Chondrocyte (in vitro differentiated cells): ENCODE results near the gene BICDL2. TPM values are rescaled to one million over a fixed set of nuclear protein-coding genes. Genes with fewer than 3 reads are reported as not detected.

Experiments used
- DNase-seq: peaks from one replicate; pipeline ENCODE4 v3.0.0; 2021; ENCODE audit warnings: mixed read lengths, low spot score
- H3K27ac Mint-ChIP-seq: one replicate; pipeline ENCODE4 v1.8.0; 2021; ENCODE audit warnings: mild to moderate bottlenecking, moderate library complexity, mixed read lengths; ENCODE audit not compliant: unreplicated experiment
- H3K27me3 Mint-ChIP-seq: 2 replicates; pipeline ENCODE4 v1.8.0; 2021; ENCODE audit warnings: low read depth, mixed read lengths
- H3K36me3 Mint-ChIP-seq: 2 replicates; pipeline ENCODE4 v1.8.0; 2021; ENCODE audit warnings: low read depth, mixed read lengths
- H3K4me1 Mint-ChIP-seq: 2 replicates; pipeline ENCODE4 v1.8.0; 2021; ENCODE audit warnings: low read depth, mild to moderate bottlenecking, mixed read lengths
- H3K4me3 Mint-ChIP-seq: one replicate; pipeline ENCODE4 v1.8.0; 2021; ENCODE audit warnings: mild to moderate bottlenecking, moderate library complexity, mixed read lengths; ENCODE audit not compliant: unreplicated experiment
- H3K9me3 Mint-ChIP-seq: 2 replicates; pipeline ENCODE4 v1.8.0; 2021; ENCODE audit warnings: low read depth, mixed read lengths
- CTCF ChIP-seq: fragments of 200-600 bp; sonication (generic); IDR thresholded peaks from 2 replicates; pipeline ENCODE4 v1.5.0; 2021; ENCODE audit warnings: antibody characterized with exemption, mild to moderate bottlenecking, moderate library complexity
- total RNA-seq: library from RNA; stranded (reverse); gene quantifications from 3 replicates; pipeline ENCODE4 v1.2.1, GENCODE V29; 2021

The BICDL2 gene
- total RNA-seq, 1 donor from 2014 or later = not detected

DNA sequence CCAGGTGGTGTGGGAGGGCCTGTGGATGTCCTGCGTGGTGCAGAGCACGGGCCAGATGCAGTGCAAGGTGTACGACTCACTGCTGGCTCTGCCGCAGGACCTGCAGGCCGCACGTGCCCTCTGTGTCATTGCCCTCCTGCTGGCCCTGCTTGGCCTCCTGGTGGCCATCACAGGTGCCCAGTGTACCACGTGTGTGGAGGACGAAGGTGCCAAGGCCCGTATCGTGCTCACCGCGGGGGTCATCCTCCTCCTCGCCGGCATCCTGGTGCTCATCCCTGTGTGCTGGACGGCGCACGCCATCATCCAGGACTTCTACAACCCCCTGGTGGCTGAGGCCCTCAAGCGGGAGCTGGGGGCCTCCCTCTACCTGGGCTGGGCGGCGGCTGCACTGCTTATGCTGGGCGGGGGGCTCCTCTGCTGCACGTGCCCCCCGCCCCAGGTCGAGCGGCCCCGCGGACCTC is 23.2 kb downstream of the BICDL2 start:
- no peaks in the 10 kb centered on the region for H3K4me1 Mint-ChIP-seq
- peaks cover 14% of the 10 kb centered on the region for H3K27me3 Mint-ChIP-seq
- H3K4me3 Mint-ChIP-seq = no peak overlapping the region

GRCh38 chr16:3012828-3013420 is 23.8 kb downstream of the BICDL2 start, which contains the start of gene CLDN9:
TSS of gene CLDN9 (plus strand) at chr16:3012923. CDS start at chr16:3013363, 440 bp downstream.
- no peak for DNase-seq
- TF ChIP-seq CTCF = no peak
- Mint-ChIP-seq H3K27me3 (peaks cover 17% of the 10 kb centered on the region), H3K27ac (no peak within 1 kb of the TSS), H3K4me1 (no peaks in the 10 kb centered on the region), H3K36me3 (no peaks in the 10 kb centered on the region), H3K4me3 (no peak within 1 kb of the TSS), H3K9me3 (no peaks in the 10 kb centered on the region)

More for the DNA sequence above, 23.2 kb downstream of the BICDL2 start:
- Mint-ChIP-seq H3K9me3 (no peaks in the 10 kb centered on the region), H3K36me3 (no peaks in the 10 kb centered on the region), H3K27ac (no peak overlapping the region)
- no peak for TF ChIP-seq CTCF
- DNase-seq = no peak

DNA sequence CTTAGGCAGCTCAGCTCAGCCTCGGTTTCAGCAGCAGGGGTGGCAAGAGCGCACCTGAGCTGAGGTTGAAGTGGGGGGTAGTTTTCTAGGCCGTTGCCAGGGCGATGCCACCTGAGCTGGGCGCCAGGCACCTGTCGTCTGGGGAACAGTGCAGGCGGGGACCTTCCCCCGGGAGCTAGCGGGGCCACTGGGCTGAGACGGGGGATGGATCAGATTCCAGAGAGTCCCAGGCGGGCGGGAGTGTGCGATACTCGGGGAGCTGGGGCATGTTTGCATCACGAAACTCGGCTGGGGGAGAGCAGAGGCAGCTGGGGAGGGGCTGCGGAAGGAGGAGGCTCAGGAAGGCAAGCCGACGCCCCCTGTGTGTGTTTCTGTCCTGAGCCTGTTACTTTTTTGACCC is 24.5 kb downstream of the BICDL2 start:
- no peak for DNase-seq
- Mint-ChIP-seq H3K9me3 (no peaks in the 10 kb centered on the region), H3K4me1 (no peaks in the 10 kb centered on the region), H3K27me3 (peaks cover 18% of the 10 kb centered on the region), H3K36me3 (no peaks in the 10 kb centered on the region), H3K4me3 (no peak overlapping the region), H3K27ac (no peak overlapping the region)
- TF ChIP-seq CTCF = no peak

- Mint-ChIP-seq H3K27ac (no peak overlapping the region), H3K9me3 (no peaks in the 10 kb centered on the region), H3K4me3 (no peak overlapping the region), H3K36me3 (no peaks in the 10 kb centered on the region), H3K27me3 (peaks cover 29% of the 10 kb centered on the region), H3K4me1 (no peaks in the 10 kb centered on the region)
- DNase-seq = no peak
- TF ChIP-seq CTCF = no peak
Observed at GRCh38 chr16:3010510-3010909, 26.2 kb downstream of the BICDL2 start.

- Mint-ChIP-seq H3K9me3 (no peaks in the 10 kb centered on the region), H3K27me3 (peaks cover 32% of the 10 kb centered on the region), H3K4me1 (peaks cover 3% of the 10 kb centered on the region), H3K36me3 (no peaks in the 10 kb centered on the region), H3K4me3 (no peak overlapping the region), H3K27ac (no peak overlapping the region)
- TF ChIP-seq CTCF = no peak
- no peak for DNase-seq
Observed at GRCh38 chr16:3009568-3010390, 27.0 kb downstream of the BICDL2 start.
